Activated T-cell treated with anti-CD3 and anti-CD28 coated beads for 24 hours (primary cell): ENCODE measurements around the gene FRRS1.

ENCODE experiments used
- DNase-seq: peaks from one replicate; pipeline ENCODE4 v3.0.0-alpha.2; 2020; ENCODE audit warnings: low read depth

FRRS1 gene

DNA sequence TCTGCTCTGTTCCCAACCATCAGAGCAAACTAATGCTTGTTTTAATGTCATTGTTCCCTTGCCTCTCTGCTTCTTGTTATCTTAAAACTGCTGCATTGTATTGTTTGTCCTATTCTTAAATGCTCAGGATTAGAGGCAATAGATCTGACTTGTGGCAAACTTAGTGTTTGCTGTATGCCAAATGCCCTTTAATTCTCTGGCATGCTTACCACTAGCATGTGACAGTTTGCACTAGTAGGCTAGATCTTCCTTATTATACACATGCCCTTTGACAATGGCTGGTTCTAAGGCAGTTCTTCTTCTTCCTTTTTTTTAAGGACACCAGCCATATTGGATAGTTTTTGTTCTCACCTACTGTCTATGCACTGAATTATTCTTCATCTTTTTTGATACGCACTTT, 90.4 kb downstream of the FRRS1 start:
- DNase-seq: no peak

DNA sequence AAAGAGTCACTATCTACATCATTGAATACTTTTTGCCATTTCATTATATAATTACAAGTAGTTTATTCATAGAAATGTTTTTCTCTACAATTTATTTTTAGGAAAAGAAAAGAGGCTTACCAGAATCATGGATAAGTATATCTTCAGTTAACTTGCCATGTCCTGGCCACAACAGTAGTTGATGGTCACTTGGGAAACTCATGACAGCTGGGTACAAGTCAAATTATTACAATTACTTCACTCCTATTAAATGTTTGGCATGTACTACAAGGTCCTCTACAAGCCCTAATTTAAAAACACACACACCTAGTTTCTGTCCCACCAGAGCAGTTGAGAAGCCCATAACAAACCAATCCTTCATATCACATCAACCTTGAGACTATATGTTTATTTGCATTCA, 91.1 kb downstream of the FRRS1 start:
- no peak for DNase-seq

DNA sequence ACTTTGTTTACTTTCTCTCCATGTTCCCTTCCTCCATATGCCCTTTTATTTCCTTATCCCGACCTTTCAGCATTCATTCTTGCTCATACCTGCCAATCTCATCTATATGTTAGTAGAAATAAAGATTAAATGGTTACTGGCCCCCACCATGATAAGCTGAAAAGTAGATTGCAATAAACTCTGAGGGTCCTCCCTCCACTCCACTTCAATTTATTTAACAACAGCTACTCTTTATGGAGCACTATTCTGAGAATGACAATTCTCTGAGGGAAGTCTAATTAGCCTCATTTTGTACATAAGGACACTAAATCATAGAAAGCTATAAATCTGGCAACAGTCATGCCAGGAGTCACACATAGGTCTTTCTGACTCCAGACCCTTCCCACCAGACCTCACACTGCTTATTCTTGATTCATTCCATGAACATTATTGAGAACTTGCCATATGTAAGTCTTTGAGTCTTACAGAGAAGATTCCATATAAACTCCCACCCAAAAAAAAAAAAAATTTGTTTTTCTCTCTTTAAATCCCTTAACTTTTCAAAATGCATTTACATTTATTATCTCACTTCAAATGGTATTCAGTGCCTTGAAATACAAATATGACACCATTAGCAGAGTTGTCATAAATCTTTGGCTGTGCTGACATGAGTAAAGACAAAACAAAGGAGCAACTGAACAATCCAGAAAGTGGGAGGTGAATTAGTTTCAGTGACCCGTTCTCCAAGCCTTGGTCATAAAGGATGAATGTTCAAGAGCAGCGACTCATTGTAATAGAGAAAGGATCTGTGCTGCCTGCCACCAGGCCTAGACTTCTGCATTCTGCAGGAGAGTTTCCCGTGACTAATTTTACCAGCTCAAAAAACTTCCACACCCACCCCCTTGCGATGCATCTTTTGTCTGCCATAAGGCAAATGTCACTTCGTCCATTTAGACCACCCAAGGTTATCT, 92.0 kb downstream of the FRRS1 start:
- no peak for DNase-seq

DNA sequence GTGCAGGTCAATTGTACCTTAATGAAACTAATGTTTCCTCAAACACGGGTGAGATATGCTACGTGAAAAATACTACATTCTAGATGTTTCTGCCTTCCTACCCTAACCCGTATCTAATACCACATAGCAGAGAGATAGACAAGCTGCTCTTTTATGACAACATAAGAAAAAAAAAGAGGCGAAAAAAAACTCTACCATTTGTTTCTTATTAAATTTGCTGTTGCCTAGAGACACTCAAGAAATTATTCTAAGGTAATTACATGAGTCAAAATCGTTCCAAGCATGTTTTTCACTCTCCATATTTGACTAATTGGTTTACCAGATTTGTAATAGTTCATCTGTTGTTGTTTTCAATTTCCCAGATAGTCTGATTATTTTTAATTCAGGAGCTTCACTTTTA, 93.1 kb downstream of the FRRS1 start:
- no peak for DNase-seq

DNA sequence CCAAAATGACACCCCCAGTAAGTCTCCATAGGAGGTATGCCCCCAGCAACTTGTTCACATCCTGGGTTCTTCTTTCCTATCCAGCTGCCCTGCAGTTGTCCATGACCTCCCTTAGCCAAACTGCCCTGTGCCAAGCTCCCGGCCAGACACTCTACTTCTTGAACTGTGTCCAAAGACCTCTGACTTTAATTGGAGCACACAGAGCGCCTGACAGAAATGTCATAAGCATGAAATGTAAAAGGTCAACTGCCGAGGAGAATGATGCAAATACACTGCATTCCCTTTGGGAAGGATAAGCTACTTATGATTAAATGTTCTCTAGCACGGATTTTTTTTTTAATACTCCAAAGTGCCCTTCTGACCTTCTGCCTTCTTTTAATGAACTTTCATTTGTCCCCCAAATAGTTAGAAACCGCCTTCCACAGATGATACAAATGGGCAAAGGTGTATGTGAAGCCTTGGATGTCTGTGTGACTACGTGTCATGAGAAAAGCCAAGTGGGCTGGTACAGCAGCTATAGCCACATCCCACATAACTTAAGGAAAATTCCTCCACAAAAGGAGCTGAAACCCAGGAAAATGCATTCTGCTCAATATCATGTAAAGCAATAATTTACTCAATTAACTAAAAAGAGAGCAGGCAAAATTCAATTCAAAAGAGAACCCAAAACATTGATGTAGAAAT, 93.8 kb downstream of the FRRS1 start:
- DNase-seq: no peak

DNA sequence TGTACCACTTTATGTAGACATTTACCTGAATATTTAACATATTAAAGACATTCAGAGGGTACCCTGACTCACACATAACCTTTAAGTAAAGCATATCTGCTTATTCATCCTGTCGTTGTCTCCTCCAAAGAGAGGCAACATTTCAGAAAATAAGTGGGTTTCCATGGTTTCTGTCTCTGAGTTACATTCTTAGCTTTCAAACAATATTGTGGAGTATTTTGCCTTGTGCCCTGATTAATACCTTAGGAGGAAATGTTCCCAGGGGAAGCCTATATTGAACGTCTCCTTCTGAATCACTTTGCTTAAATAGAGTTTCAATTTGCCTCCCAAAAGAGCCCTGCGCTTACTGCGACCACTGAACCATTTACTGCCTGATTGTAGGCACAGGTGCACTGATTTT, 94.4 kb downstream of the FRRS1 start:
- no peak for DNase-seq

DNA sequence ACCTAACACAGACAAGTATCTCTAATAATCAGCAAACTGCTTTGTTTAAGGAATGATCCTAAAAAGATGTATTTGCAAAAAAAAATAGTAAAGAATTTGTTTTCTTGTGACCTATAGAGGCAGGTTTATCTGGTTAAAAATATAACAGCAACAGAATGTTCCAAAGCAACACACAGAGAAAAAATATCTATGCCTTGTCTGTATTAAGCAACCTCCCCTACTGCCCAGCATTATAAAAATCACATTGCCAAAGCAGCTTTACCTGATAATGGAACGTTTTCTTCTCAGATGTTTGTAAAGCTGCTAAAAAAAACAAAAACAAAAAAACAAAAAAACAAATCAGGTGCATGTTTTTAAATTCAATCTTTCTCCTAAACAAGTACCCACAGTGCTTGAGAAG, 95.9 kb downstream of the FRRS1 start:
- no peak for DNase-seq

DNA sequence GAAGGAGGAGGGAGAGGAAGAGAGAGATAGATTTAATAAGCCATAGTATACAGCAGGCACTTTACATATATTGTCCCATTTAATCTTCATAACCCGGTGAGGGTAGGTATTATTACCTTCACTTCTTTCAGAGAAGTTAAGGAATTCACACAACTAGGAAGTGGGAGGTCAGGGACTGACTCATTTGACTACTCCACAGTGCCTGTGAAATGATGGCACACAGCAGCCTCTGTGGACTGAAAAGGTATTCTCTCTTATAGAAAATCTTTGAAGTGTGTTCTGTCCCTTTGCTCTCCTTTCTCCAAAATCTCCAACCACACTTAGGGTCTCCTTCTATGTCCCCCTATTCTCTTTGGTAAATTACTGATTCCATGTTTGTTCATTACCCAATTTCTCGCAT, 96.6 kb downstream of the FRRS1 start:
- no peak for DNase-seq

DNA sequence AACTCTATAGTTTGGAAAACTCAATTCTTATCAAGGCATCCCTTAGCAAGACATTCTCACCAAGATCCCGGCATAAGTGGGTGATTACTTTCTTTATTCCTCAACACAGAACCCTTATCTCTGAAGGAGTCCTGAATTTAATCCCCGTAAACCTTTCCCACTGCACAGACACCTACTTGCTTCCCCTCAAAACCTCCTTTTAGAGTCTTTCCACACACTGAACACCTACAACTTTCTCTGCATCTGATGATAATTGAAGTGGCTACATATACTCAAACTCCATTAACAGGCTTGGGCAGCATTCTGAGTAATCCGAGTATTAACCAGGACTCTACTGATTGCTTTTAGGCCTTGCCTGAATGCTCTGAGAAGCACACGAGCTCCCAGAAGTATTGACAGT, 97.1 kb downstream of the FRRS1 start:
- DNase-seq: no peak

DNA sequence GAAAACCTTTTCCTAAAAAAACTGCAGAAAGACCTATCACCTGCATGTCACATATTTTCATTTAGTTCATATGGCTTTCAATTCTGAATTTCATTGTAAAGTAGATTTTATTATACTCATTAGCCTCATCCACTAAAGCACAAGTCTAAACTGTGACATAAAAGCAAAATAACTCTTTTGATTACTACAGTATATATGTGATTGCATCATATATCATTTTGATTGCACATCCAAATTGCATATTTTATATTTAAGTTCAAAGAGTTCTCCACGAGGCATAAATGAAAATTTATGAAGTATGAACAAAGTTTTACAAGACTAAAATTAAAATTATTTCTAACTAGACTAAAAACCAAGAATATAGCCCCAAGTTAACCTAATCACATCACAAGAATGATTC, 101.2 kb downstream of the FRRS1 start:
- DNase-seq: no peak

DNA sequence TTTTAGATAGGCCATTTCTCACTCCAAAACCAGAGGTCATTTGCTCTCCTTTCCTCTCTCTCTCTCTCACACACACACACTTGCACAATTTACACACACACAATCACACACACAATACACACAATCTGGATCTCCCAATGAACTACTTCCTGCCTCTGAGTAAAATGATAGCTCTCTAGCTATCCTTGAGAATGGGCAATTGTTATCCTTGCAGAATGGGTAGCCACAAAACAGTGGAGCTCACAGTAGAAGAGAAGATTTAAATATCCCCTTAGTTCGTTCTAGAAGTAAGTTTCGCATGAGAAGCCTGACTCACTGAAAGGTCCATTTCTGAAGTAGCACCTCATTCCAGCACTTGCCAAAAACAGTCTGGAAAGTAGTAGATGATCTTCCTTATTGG, 102.9 kb downstream of the FRRS1 start:
- no peak for DNase-seq

DNA sequence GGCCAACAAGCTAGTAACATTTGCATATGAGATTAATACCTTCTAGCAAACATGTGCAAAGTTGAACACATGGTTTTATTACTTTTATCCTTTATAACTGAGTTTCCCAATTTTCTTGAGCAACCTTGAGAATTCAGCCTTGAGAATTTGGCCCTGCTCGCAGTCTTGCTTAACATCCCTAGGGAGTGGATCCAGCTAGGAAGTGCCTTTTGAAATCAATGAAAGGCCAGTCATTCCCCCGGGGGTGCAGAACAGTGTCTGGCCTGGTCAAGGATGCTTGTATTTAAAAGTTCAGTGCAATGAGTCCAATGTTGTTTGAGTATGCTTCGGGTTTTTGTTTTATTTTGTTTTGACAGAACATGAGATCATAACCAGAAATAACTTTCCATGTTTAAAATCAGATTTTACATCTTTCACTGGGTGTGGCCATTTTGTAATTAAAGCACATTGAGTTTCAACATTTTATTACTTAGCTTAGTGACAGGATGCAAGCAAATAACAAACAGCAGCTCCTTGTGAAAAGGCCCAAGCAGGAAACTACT, 103.8 kb downstream of the FRRS1 start:
- DNase-seq: no peak

DNA sequence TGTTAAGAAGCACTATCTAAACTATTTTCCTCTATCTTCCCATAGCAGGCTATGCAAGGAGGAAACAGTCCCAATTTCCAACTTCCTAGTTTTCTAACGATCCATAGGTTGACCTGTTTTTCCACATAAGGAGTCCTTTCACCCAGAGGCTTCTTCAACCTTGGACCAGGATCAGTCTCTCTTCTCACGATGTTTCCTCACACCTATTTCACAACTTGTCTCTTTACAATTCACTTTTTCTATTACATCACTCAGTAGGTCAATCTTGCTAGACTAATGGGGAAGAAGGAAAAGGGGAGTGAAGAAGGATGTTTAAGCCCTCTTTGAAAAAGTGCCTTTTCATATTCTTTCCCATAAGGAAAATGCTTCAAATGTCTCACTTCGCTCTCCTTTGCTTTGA, 104.7 kb downstream of the FRRS1 start:
- DNase-seq: no peak

DNA sequence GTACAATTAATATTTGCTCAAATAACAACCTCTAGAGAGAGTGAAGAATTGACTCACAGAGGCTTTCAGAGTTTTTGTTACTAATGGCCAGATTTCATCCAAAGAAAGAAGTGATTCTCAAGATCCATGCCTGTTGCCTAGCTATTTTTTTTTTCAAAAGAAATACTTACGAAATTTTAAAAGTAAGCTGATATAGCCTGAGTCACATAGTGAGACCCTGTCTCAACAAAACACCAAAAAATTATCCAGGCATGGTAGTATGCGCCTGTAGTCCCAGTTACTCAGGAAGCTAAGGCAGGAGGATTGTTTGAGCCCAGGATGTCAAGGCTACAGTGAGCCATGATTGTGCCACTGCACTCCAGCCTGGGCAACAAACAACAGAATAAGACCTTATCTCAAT, 105.9 kb downstream of the FRRS1 start:
- no peak for DNase-seq

DNA sequence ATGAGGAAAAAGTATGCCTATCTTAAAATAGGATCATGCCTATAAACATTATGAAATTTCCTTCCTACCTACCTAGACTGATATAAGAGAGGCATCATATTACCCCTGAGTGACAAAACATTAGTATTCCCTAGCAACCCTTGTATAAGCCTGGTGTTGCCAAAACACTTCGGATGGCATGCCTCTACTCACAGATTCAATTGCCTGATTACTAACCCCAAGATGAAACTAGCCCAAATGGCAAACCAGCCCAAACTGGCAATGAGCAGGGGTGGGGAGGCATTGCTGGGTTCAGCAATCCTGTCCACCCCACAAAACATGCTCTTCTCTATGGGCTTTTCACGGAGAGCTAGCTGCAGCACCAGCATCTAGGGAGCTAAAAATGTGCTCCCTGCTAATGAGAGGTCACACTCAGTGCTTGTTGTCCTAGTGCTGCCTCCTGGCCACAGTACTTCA, 106.7 kb downstream of the FRRS1 start:
- DNase-seq: no peak
